SHP77 (cell line): ENCODE results near the gene CLRN2.
A peak's percentile ranks its signal among the peaks of the same experiment; 100 is the strongest.

Source experiments
- DNase-seq, 2 experiments: peaks; one replicate each; lab custom pipeline; 2025; lab: John Stamatoyannopoulos, UW

CLRN2 gene

GRCh38 chr4:17514865-17515264 is at the start of gene CLRN2:
Gene CLRN2, plus strand, starts transcription at chr4:17515165. Its CDS starts 102 bp downstream, at chr4:17515267.
- DNase-seq: no peak

GRCh38 chr4:17468619-17469221 is 46.2 kb upstream of the CLRN2 start:
- no peak for DNase-seq

GRCh38 chr4:17469931-17470674 is 44.9 kb upstream of the CLRN2 start:
- DNase-seq: no peak

- no peak for DNase-seq
Measured at GRCh38 chr4:17475481-17475880, 39.5 kb upstream of the CLRN2 start.

- DNase-seq: no peak
Measured at GRCh38 chr4:17476853-17477252, 38.1 kb upstream of the CLRN2 start.

GRCh38 chr4:17477774-17478472 is 37.0 kb upstream of the CLRN2 start:
- no peak for DNase-seq

GRCh38 chr4:17480210-17480927 is 34.6 kb upstream of the CLRN2 start:
- DNase-seq: no peak

- DNase-seq: no peak
Measured at GRCh38 chr4:17480955-17481354, 34.0 kb upstream of the CLRN2 start.

- DNase-seq: no peak
Measured at GRCh38 chr4:17482716-17483115, 32.2 kb upstream of the CLRN2 start.

GRCh38 chr4:17489123-17489522 is 25.8 kb upstream of the CLRN2 start:
- DNase-seq: no peak

GRCh38 chr4:17489721-17490120 is 25.2 kb upstream of the CLRN2 start:
- no peak for DNase-seq

GRCh38 chr4:17490575-17491059 is 24.3 kb upstream of the CLRN2 start:
- peak in 1 of 2 experiments; percentile 18 for DNase-seq

- no peak for DNase-seq
Measured at GRCh38 chr4:17491196-17491595, 23.8 kb upstream of the CLRN2 start.

GRCh38 chr4:17492058-17492741 is 22.8 kb upstream of the CLRN2 start:
- peak; percentile 7 to 34 for DNase-seq

GRCh38 chr4:17492876-17493275 is 22.1 kb upstream of the CLRN2 start:
- no peak for DNase-seq

- no peak for DNase-seq
Measured at GRCh38 chr4:17493619-17494018, 21.3 kb upstream of the CLRN2 start.

- no peak for DNase-seq
Measured at GRCh38 chr4:17494258-17495190, 20.4 kb upstream of the CLRN2 start.

- DNase-seq: no peak
Measured at GRCh38 chr4:17497890-17498523, 17.0 kb upstream of the CLRN2 start.

GRCh38 chr4:17500574-17500973 is 14.4 kb upstream of the CLRN2 start:
- DNase-seq: no peak

GRCh38 chr4:17502756-17503155 is 12.2 kb upstream of the CLRN2 start:
- no peak for DNase-seq
